Activated naive CD4-positive, alpha-beta T cell treated with anti-CD3 and anti-CD28 coated beads, Interleukin-2, amount 50 U/mL, for 24 hours (primary cell): Measurements from ENCODE around the gene APOL1.

Source experiments
- H3K27ac Mint-ChIP-seq: one replicate; pipeline ENCODE4 v1.8.0; 2021; ENCODE audit warnings: mild to moderate bottlenecking, mixed read lengths
- H3K27me3 Mint-ChIP-seq: one replicate; pipeline ENCODE4 v1.8.0; 2021; ENCODE audit warnings: mixed read lengths
- H3K36me3 Mint-ChIP-seq: one replicate; pipeline ENCODE4 v1.8.0; 2021; ENCODE audit warnings: mixed read lengths
- H3K4me1 Mint-ChIP-seq: one replicate; pipeline ENCODE4 v1.8.0; 2021; ENCODE audit warnings: mixed read lengths
- H3K4me3 Mint-ChIP-seq: one replicate; pipeline ENCODE4 v1.8.0; 2021; ENCODE audit warnings: mild to moderate bottlenecking, mixed read lengths
- H3K9me3 Mint-ChIP-seq: one replicate; pipeline ENCODE4 v1.8.0; 2021; ENCODE audit warnings: mixed read lengths

Gene APOL1

GRCh38 chr22:36234919-36235318 lies 18.0 kb upstream of the APOL1 start:
- Mint-ChIP-seq H3K27ac (peak overlapping the region; percentile 79), H3K4me3 (peak overlapping the region; percentile 24), H3K27me3 (no peaks in the 10 kb centered on the region), H3K36me3 (peaks cover 39% of the 10 kb centered on the region), H3K4me1 (peaks cover 55% of the 10 kb centered on the region), H3K9me3 (no peaks in the 10 kb centered on the region)

- H3K4me1 Mint-ChIP-seq = peaks cover 58% of the 10 kb centered on the region
- peak overlapping the region; percentile 97 for H3K4me3 Mint-ChIP-seq
- peak overlapping the region; percentile 91 for H3K27ac Mint-ChIP-seq
- H3K36me3 Mint-ChIP-seq = peaks cover 37% of the 10 kb centered on the region
- no peaks in the 10 kb centered on the region for H3K9me3 Mint-ChIP-seq
- no peaks in the 10 kb centered on the region for H3K27me3 Mint-ChIP-seq
Observed at GRCh38 chr22:36235585-36235984, 17.3 kb upstream of the APOL1 start.

DNA sequence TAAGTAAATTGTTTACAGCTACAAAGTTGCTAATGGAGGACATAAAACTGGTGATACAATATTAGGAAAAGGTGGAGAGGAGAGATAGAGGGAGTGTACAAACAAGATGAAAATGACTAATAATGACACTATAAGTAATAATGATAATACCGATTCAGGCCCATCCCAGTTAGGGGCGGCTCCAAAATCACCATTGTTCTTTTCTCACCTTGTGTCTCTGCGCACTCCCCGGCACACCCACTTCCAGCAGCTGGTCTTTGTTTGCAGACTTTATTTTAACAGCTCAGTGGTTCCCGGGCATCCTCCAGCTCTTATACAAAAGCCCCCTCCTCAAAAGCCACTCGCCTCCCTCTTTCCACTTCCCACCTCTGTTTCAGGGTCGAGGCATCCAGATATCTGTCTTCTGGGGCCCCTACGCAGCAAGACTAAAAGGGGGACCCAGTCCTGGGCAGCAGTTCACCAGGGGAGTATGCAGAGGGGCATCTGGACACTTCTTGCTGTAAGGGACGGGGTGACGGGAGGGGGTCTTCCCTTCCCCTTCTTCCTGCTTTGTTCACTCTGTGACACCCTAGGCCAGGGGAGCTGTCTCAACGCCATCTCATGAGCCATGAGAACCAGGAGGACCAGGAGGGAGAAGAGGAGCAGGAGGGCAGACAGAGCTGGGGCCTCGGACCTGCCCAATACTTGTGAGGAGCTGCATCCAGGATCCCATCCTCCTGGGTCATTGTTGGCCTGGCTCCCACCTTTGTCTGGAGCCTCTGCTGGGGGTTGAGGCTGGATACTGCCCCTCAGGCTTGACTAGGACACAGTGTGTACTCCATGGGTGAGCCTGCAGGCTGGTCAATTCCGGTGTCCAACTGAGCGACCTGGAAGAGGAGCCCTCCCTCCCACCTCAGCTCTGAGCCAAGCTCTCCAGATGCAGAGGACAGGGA lies 16.3 kb upstream of the APOL1 start:
- Mint-ChIP-seq H3K4me3 (peak overlapping the region; percentile 97), H3K36me3 (peaks cover 34% of the 10 kb centered on the region), H3K9me3 (no peaks in the 10 kb centered on the region), H3K4me1 (peaks cover 58% of the 10 kb centered on the region), H3K27me3 (no peaks in the 10 kb centered on the region), H3K27ac (peak overlapping the region; percentile 91)

- peaks cover 2% of the 10 kb centered on the region for H3K9me3 Mint-ChIP-seq
- H3K4me3 Mint-ChIP-seq = peak overlapping the region; percentile 97
- H3K27me3 Mint-ChIP-seq = no peaks in the 10 kb centered on the region
- peak overlapping the region; percentile 99 for H3K27ac Mint-ChIP-seq
- peaks cover 58% of the 10 kb centered on the region for H3K4me1 Mint-ChIP-seq
- H3K36me3 Mint-ChIP-seq = peaks cover 29% of the 10 kb centered on the region
Observed at GRCh38 chr22:36237462-36238372, 15.2 kb upstream of the APOL1 start.

DNA sequence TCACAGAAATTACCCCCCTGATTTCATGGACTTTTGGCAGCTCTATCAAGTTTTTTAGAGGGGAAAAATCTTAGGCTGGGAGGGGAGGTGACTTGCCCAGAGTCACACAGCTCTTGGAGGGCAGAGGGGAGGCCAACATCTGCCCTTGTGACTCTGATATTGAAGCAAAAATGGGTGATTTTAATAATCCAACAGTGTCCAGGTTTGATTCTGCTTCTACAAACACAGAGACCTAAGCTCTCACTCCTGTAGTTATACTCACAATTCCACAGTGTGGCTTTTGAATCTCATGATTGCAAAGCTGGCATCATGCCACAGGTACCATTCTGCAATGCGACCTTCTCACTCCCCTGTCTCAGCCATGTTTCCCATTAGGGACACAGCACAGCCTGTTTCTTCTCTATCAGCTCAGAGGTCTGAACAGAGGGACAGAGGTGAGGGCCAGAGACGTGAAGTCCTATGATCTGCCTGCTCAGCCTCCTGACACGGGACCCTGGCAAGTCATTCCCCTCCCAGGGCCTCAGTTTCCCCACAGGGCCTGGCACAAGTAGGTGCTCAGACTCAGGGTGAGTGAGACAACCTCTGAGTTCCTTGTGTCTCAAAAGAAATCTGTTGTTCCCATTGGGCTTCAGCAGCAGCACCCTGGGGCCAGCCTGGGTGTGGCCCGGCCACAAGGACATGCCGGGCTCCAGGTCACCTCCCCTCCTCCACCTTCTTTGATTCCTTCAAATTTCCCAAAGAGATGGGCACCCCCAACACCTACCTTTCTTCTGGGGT lies 14.4 kb upstream of the APOL1 start:
- Mint-ChIP-seq H3K4me1 (peaks cover 58% of the 10 kb centered on the region), H3K27ac (peak overlapping the region; percentile 99), H3K36me3 (peaks cover 31% of the 10 kb centered on the region), H3K27me3 (no peaks in the 10 kb centered on the region), H3K4me3 (peak overlapping the region; percentile 97), H3K9me3 (peaks cover 5% of the 10 kb centered on the region)

DNA sequence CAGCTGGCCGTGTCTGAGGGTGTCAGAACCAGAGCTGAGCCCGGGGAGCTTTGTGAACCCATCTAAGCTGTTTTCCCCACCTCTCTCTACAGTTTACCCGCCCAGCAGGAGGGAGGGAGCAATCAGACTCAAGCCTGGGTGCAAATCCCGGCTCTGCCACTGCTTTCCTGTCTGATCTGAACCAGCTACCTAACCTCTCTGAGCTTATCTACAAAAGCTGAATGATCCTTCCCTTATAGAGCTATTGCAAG lies 13.9 kb upstream of the APOL1 start:
- Mint-ChIP-seq H3K4me3 (peak overlapping the region; percentile 97), H3K27ac (peak overlapping the region; percentile 99), H3K4me1 (peaks cover 54% of the 10 kb centered on the region), H3K36me3 (peaks cover 28% of the 10 kb centered on the region), H3K9me3 (peaks cover 5% of the 10 kb centered on the region), H3K27me3 (no peaks in the 10 kb centered on the region)

- Mint-ChIP-seq H3K27me3 (no peaks in the 10 kb centered on the region), H3K27ac (peak within 1 kb of the TSS; percentile 99), H3K9me3 (peaks cover 5% of the 10 kb centered on the region), H3K36me3 (peaks cover 25% of the 10 kb centered on the region), H3K4me1 (peaks cover 49% of the 10 kb centered on the region), H3K4me3 (peak within 1 kb of the TSS; percentile 97)
Observed at GRCh38 chr22:36239401-36240171, 13.3 kb upstream of the APOL1 start, which contains the start of gene APOL2. Gene APOL2, minus strand, starts transcription at chr22:36239527. Its CDS starts 6,365 bp downstream, at chr22:36233162.

DNA sequence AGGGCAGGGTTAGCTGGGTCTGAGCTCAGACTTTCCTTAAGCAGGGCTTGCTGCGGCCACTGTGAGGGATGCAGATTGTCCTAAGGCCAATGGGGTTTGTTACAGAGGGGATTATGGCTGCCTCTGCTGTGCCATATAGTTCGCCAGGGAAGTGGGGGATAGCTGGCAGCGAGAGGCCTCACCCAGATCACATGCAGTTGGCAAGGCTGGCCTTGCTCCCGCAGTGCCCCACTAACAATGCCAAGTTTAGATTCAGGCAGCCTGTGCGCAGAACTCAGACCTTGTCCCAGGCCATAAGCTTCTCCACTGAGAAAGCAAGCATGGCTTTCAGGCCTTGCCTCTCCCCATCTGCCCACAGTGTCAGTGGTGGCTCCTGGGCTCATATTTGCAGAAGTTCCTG lies 8.9 kb upstream of the APOL1 start:
- Mint-ChIP-seq H3K27ac (no peak overlapping the region), H3K4me3 (no peak overlapping the region), H3K36me3 (peaks cover 2% of the 10 kb centered on the region), H3K27me3 (no peaks in the 10 kb centered on the region), H3K9me3 (peaks cover 5% of the 10 kb centered on the region), H3K4me1 (peaks cover 11% of the 10 kb centered on the region)

DNA sequence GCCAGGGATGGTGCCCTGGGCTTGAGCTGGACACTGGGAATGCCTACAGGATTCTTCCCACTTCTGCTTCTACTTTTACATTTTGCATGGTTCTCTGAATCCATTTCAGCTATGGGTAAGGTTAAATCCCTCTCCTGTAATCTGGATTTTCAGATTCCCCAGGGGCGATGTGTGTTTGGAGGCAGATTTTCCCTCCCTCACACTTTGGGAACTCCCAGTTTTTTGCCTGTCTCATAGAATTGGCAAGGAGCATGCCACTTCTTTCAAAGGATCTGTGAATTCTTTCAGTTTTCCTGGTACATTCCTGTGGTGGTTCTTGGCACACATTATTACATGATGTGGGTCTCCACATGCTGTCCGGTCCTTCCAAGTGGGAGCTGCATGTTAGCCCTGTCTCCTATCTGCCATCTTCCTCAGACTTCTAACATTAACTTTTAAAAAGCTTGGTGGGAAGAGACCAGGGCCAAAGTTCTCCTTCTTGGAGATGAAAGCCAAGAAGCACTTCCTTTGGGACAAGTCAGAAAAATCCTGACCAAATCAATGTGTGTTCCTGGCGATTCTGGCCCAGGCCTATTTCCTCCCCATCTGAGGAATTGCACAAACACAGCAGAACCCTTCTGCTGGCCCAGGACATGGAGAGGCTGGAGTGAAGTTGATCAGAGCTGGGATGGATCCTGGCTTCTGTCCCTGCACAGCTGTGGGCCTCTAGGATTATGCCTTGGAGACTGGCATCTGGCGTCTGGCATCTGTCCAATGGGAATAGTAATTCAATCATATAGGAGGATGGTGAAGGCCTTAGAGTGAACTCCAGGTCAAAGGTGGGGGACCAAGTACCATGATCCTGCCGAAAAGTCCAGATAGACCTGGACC lies 8.2 kb upstream of the APOL1 start:
- Mint-ChIP-seq H3K4me1 (peaks cover 4% of the 10 kb centered on the region), H3K36me3 (peaks cover 3% of the 10 kb centered on the region), H3K27me3 (no peaks in the 10 kb centered on the region), H3K27ac (no peak overlapping the region), H3K9me3 (peaks cover 5% of the 10 kb centered on the region), H3K4me3 (no peak overlapping the region)

GRCh38 chr22:36245805-36246356 lies 7.1 kb upstream of the APOL1 start:
- no peak overlapping the region for H3K27ac Mint-ChIP-seq
- H3K4me3 Mint-ChIP-seq = no peak overlapping the region
- H3K9me3 Mint-ChIP-seq = peaks cover 5% of the 10 kb centered on the region
- no peaks in the 10 kb centered on the region for H3K4me1 Mint-ChIP-seq
- no peaks in the 10 kb centered on the region for H3K27me3 Mint-ChIP-seq
- H3K36me3 Mint-ChIP-seq = peaks cover 3% of the 10 kb centered on the region

GRCh38 chr22:36246718-36247117 lies 6.2 kb upstream of the APOL1 start:
- Mint-ChIP-seq H3K4me3 (no peak overlapping the region), H3K27ac (no peak overlapping the region), H3K9me3 (peaks cover 5% of the 10 kb centered on the region), H3K36me3 (peaks cover 3% of the 10 kb centered on the region), H3K27me3 (no peaks in the 10 kb centered on the region), H3K4me1 (no peaks in the 10 kb centered on the region)

- no peak overlapping the region for H3K27ac Mint-ChIP-seq
- H3K9me3 Mint-ChIP-seq = peaks cover under 1% of the 10 kb centered on the region
- peaks cover 6% of the 10 kb centered on the region for H3K4me1 Mint-ChIP-seq
- peaks cover 3% of the 10 kb centered on the region for H3K36me3 Mint-ChIP-seq
- H3K27me3 Mint-ChIP-seq = no peaks in the 10 kb centered on the region
- no peak overlapping the region for H3K4me3 Mint-ChIP-seq
Observed at GRCh38 chr22:36247955-36248354, 5.0 kb upstream of the APOL1 start.

DNA sequence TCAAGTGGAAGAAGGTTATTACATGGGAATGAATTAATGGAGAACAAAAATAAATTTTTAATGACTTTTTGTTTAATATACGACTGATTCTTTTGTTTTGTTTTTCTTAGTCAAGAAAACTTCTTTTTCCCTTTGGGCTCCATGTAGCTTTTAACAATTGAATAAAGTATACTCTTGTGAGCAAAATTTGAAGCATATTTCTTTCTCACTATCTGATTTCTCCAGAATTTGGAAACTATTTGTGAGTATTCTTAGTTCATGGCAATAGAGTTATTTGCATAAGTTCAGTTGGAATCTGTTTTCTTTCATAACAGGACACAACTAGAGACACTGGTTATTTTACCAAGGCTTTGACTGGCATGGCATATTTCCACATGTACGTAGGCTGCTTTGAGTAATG lies 3.8 kb upstream of the APOL1 start:
- H3K9me3 Mint-ChIP-seq = no peaks in the 10 kb centered on the region
- peaks cover 18% of the 10 kb centered on the region for H3K4me1 Mint-ChIP-seq
- no peaks in the 10 kb centered on the region for H3K27me3 Mint-ChIP-seq
- no peak overlapping the region for H3K27ac Mint-ChIP-seq
- peaks cover 2% of the 10 kb centered on the region for H3K36me3 Mint-ChIP-seq
- no peak overlapping the region for H3K4me3 Mint-ChIP-seq
